ENCODE data around the gene SCTR.

Gene SCTR

GRCh38 chr2:119431155-119431975, 92.9 kb downstream of the SCTR start, which contains the start of gene TMEM37:
Gene TMEM37, plus strand, starts transcription at chr2:119431854. Its CDS starts 50 bp downstream, at chr2:119431904.
- TF ChIP-seq POLR2A (IDR thresholded peaks at IDR 0.05; ENCODE audit: low read depth, low read length) = no peak
- TF ChIP-seq POLR2AphosphoS5 (IDR thresholded peaks at IDR 0.05; ENCODE audit: low read depth, low read length) = no peak
- TF ChIP-seq TAF1 (IDR thresholded peaks at IDR 0.05; ENCODE audit: low read depth, low read length) = no peak
- TF ChIP-seq SPI1 (IDR thresholded peaks at IDR 0.05; ENCODE audit: low read depth, low read length) = no peak
- TF ChIP-seq POU2F2 (IDR thresholded peaks at IDR 0.05; ENCODE audit: low read depth, low read length) = no peak
- no peak for TF ChIP-seq PAX5 (IDR thresholded peaks at IDR 0.05; ENCODE audit: insufficient read depth, low read length, severe bottlenecking)
- DNase-seq (ENCODE audit: insufficient read length, low spot score) (peak; percentile 62), FAIRE-seq (peak; percentile 72)

- FAIRE-seq = no peak
- no peak for DNase-seq (ENCODE audit: insufficient read length, low spot score)
- TF ChIP-seq SPI1 (IDR thresholded peaks at IDR 0.05; ENCODE audit: low read depth, low read length) (no peak), POLR2A (IDR thresholded peaks at IDR 0.05; ENCODE audit: low read depth, low read length) (no peak)
Measured at GRCh38 chr2:119430023-119430498, 94.2 kb downstream of the SCTR start.

GRCh38 chr2:119429225-119429981, 94.9 kb downstream of the SCTR start:
- FAIRE-seq (no peak), DNase-seq (ENCODE audit: insufficient read length, low spot score) (no peak)
- TF ChIP-seq POLR2AphosphoS5 (IDR thresholded peaks at IDR 0.05; ENCODE audit: low read depth, low read length) (no peak), POU2F2 (IDR thresholded peaks at IDR 0.05; ENCODE audit: low read depth, low read length) (no peak), TAF1 (IDR thresholded peaks at IDR 0.05; ENCODE audit: low read depth, low read length) (no peak), PAX5 (IDR thresholded peaks at IDR 0.05; ENCODE audit: insufficient read depth, low read length, severe bottlenecking) (no peak), POLR2A (IDR thresholded peaks at IDR 0.05; ENCODE audit: low read depth, low read length) (no peak), SPI1 (IDR thresholded peaks at IDR 0.05; ENCODE audit: low read depth, low read length) (no peak)

GRCh38 chr2:119428488-119429224, 95.6 kb downstream of the SCTR start:
- no peak for TF ChIP-seq POLR2A (IDR thresholded peaks at IDR 0.05; ENCODE audit: low read depth, low read length)
- TF ChIP-seq PAX5 (IDR thresholded peaks at IDR 0.05; ENCODE audit: insufficient read depth, low read length, severe bottlenecking) = no peak
- no peak for TF ChIP-seq POU2F2 (IDR thresholded peaks at IDR 0.05; ENCODE audit: low read depth, low read length)

GRCh38 chr2:119427756-119428155, 96.5 kb downstream of the SCTR start:
- no peak for TF ChIP-seq POLR2AphosphoS5 (IDR thresholded peaks at IDR 0.05; ENCODE audit: low read depth, low read length)
- TF ChIP-seq POU2F2 (IDR thresholded peaks at IDR 0.05; ENCODE audit: low read depth, low read length) = no peak
- TF ChIP-seq PAX5 (IDR thresholded peaks at IDR 0.05; ENCODE audit: insufficient read depth, low read length, severe bottlenecking) = no peak
- no peak for TF ChIP-seq SPI1 (IDR thresholded peaks at IDR 0.05; ENCODE audit: low read depth, low read length)
- no peak for TF ChIP-seq POLR2A (IDR thresholded peaks at IDR 0.05; ENCODE audit: low read depth, low read length)
- no peak for TF ChIP-seq TAF1 (IDR thresholded peaks at IDR 0.05; ENCODE audit: low read depth, low read length)
- FAIRE-seq (no peak), DNase-seq (ENCODE audit: insufficient read length, low spot score) (no peak)

More at GRCh38 chr2:119428488-119429224, 95.6 kb downstream of the SCTR start:
- no peak for DNase-seq (ENCODE audit: insufficient read length, low spot score)
- no peak for FAIRE-seq

- DNase-seq (ENCODE audit: insufficient read length, low spot score) (no peak), FAIRE-seq (no peak)
- TF ChIP-seq TAF1 (IDR thresholded peaks at IDR 0.05; ENCODE audit: low read depth, low read length) (no peak), SPI1 (IDR thresholded peaks at IDR 0.05; ENCODE audit: low read depth, low read length) (no peak), POLR2A (IDR thresholded peaks at IDR 0.05; ENCODE audit: low read depth, low read length) (no peak), POLR2AphosphoS5 (IDR thresholded peaks at IDR 0.05; ENCODE audit: low read depth, low read length) (no peak), PAX5 (IDR thresholded peaks at IDR 0.05; ENCODE audit: insufficient read depth, low read length, severe bottlenecking) (no peak), POU2F2 (IDR thresholded peaks at IDR 0.05; ENCODE audit: low read depth, low read length) (no peak)
Measured at GRCh38 chr2:119426801-119427395, 97.4 kb downstream of the SCTR start.

GRCh38 chr2:119426396-119426675, 97.9 kb downstream of the SCTR start:
- DNase-seq (ENCODE audit: insufficient read length, low spot score) (no peak), FAIRE-seq (no peak)
- TF ChIP-seq POLR2AphosphoS5 (IDR thresholded peaks at IDR 0.05; ENCODE audit: low read depth, low read length) = no peak
- TF ChIP-seq POU2F2 (IDR thresholded peaks at IDR 0.05; ENCODE audit: low read depth, low read length) = no peak

GRCh38 chr2:119425620-119426395, 98.5 kb downstream of the SCTR start:
- no peak for DNase-seq (ENCODE audit: insufficient read length, low spot score)
- FAIRE-seq = no peak
- TF ChIP-seq PAX5 (IDR thresholded peaks at IDR 0.05; ENCODE audit: insufficient read depth, low read length, severe bottlenecking) (no peak), SPI1 (IDR thresholded peaks at IDR 0.05; ENCODE audit: low read depth, low read length) (no peak), POLR2A (IDR thresholded peaks at IDR 0.05; ENCODE audit: low read depth, low read length) (no peak), POLR2AphosphoS5 (IDR thresholded peaks at IDR 0.05; ENCODE audit: low read depth, low read length) (no peak), POU2F2 (IDR thresholded peaks at IDR 0.05; ENCODE audit: low read depth, low read length) (no peak), TAF1 (IDR thresholded peaks at IDR 0.05; ENCODE audit: low read depth, low read length) (no peak)

GRCh38 chr2:119425119-119425405, 99.2 kb downstream of the SCTR start:
- DNase-seq (ENCODE audit: insufficient read length, low spot score) (no peak), FAIRE-seq (no peak)
- TF ChIP-seq PAX5 (IDR thresholded peaks at IDR 0.05; ENCODE audit: insufficient read depth, low read length, severe bottlenecking) (no peak), POLR2AphosphoS5 (IDR thresholded peaks at IDR 0.05; ENCODE audit: low read depth, low read length) (no peak)
